H4 (cell line): Measurements from ENCODE around the gene PHLPP1. TPM values are rescaled to one million over a fixed set of nuclear protein-coding genes. Genes with fewer than 3 reads are reported as not detected.

Experiments
- DNase-seq: peaks from one replicate; pipeline ENCODE4 v3.0.0-alpha.2; 2015; ENCODE audit warnings: low spot score
- total RNA-seq: library from RNA; depleted of rRNA; stranded (reverse); fragments of >200 nt; shearing (Covaris generic); gene quantifications from 2 replicates; pipeline ENCODE4 v1.2.3, GENCODE V29; 2014

PHLPP1 gene
- total RNA-seq, 1 experiment from 2014 or later = 3.7 TPM

- peak; percentile 25 for DNase-seq
Observed at GRCh38 chr18:62741118-62741566, 25.8 kb downstream of the PHLPP1 start.

- DNase-seq = no peak
Observed at GRCh38 chr18:62741584-62741983, 26.2 kb downstream of the PHLPP1 start.

- DNase-seq = no peak
Observed at GRCh38 chr18:62744076-62744968, 29.0 kb downstream of the PHLPP1 start.

GRCh38 chr18:62745089-62745751 is 29.9 kb downstream of the PHLPP1 start:
- DNase-seq = no peak

- no peak for DNase-seq
Observed at GRCh38 chr18:62749389-62749788, 34.0 kb downstream of the PHLPP1 start.

GRCh38 chr18:62751341-62751821 is 36.0 kb downstream of the PHLPP1 start:
- DNase-seq = peak; percentile 16

GRCh38 chr18:62751977-62752376 is 36.6 kb downstream of the PHLPP1 start:
- no peak for DNase-seq

GRCh38 chr18:62754026-62754425 is 38.7 kb downstream of the PHLPP1 start:
- DNase-seq = no peak

- DNase-seq = no peak
Observed at GRCh38 chr18:62755454-62755853, 40.1 kb downstream of the PHLPP1 start.

- DNase-seq = no peak
Observed at GRCh38 chr18:62755946-62756345, 40.6 kb downstream of the PHLPP1 start.

GRCh38 chr18:62757399-62758010 is 42.2 kb downstream of the PHLPP1 start:
- no peak for DNase-seq

GRCh38 chr18:62758591-62758990 is 43.2 kb downstream of the PHLPP1 start:
- no peak for DNase-seq

GRCh38 chr18:62759704-62760402 is 44.5 kb downstream of the PHLPP1 start:
- DNase-seq = no peak

- DNase-seq = no peak
Observed at GRCh38 chr18:62760403-62760734, 45.0 kb downstream of the PHLPP1 start.

GRCh38 chr18:62763101-62763521 is 47.8 kb downstream of the PHLPP1 start:
- DNase-seq = no peak

GRCh38 chr18:62766266-62766665 is 50.9 kb downstream of the PHLPP1 start:
- DNase-seq = no peak

- no peak for DNase-seq
Observed at GRCh38 chr18:62767321-62767720, 52.0 kb downstream of the PHLPP1 start.

GRCh38 chr18:62767836-62768557 is 52.7 kb downstream of the PHLPP1 start:
- no peak for DNase-seq

GRCh38 chr18:62768558-62768943 is 53.2 kb downstream of the PHLPP1 start:
- no peak for DNase-seq

- no peak for DNase-seq
Observed at GRCh38 chr18:62769216-62769615, 53.9 kb downstream of the PHLPP1 start.
